Measurements from ENCODE around the gene EYA4. TPM values are rescaled to one million over a fixed set of nuclear protein-coding genes. Genes with fewer than 3 reads are reported as not detected.

Gene EYA4
- total RNA-seq, 1 donor from 2014 or later, result 0.78 TPM

GRCh38 chr6:133227344-133227743 lies 13.8 kb upstream of the EYA4 start:
- DNase-seq (ENCODE audit: extremely low spot score, unreplicated experiment), result no peak
- TF ChIP-seq CTCF (IDR thresholded peaks at IDR 0.05), result no peak
- Mint-ChIP-seq H3K27ac (ENCODE audit: unreplicated experiment) (no peak overlapping the region), H3K9me3 (ENCODE audit: unreplicated experiment) (no peaks in the 10 kb centered on the region), H3K4me1 (ENCODE audit: unreplicated experiment) (no peaks in the 10 kb centered on the region), H3K4me3 (ENCODE audit: unreplicated experiment) (no peak overlapping the region), H3K36me3 (ENCODE audit: unreplicated experiment) (no peaks in the 10 kb centered on the region), H3K27me3 (ENCODE audit: unreplicated experiment) (peaks cover 41% of the 10 kb centered on the region)

GRCh38 chr6:133230052-133230451 lies 11.1 kb upstream of the EYA4 start:
- no peaks in the 10 kb centered on the region for H3K9me3 Mint-ChIP-seq (ENCODE audit: unreplicated experiment)
- TF ChIP-seq CTCF (IDR thresholded peaks at IDR 0.05), result no peak
- H3K27me3 Mint-ChIP-seq (ENCODE audit: unreplicated experiment), result peaks cover 50% of the 10 kb centered on the region
- H3K27ac Mint-ChIP-seq (ENCODE audit: unreplicated experiment), result no peak overlapping the region
- H3K36me3 Mint-ChIP-seq (ENCODE audit: unreplicated experiment), result no peaks in the 10 kb centered on the region
- H3K4me1 Mint-ChIP-seq (ENCODE audit: unreplicated experiment), result no peaks in the 10 kb centered on the region
- no peak for DNase-seq (ENCODE audit: extremely low spot score, unreplicated experiment)
- no peak overlapping the region for H3K4me3 Mint-ChIP-seq (ENCODE audit: unreplicated experiment)

- TF ChIP-seq CTCF (IDR thresholded peaks at IDR 0.05), result no peak
- H3K4me3 Mint-ChIP-seq (ENCODE audit: unreplicated experiment), result no peak overlapping the region
- H3K27ac Mint-ChIP-seq (ENCODE audit: unreplicated experiment), result no peak overlapping the region
- peaks cover 2% of the 10 kb centered on the region for H3K4me1 Mint-ChIP-seq (ENCODE audit: unreplicated experiment)
- no peaks in the 10 kb centered on the region for H3K9me3 Mint-ChIP-seq (ENCODE audit: unreplicated experiment)
- H3K36me3 Mint-ChIP-seq (ENCODE audit: unreplicated experiment), result no peaks in the 10 kb centered on the region
- peaks cover 53% of the 10 kb centered on the region for H3K27me3 Mint-ChIP-seq (ENCODE audit: unreplicated experiment)
- no peak for DNase-seq (ENCODE audit: extremely low spot score, unreplicated experiment)
Measured at GRCh38 chr6:133235221-133235620, 5.9 kb upstream of the EYA4 start.

GRCh38 chr6:133236932-133237331 lies 4.2 kb upstream of the EYA4 start:
- peaks cover 52% of the 10 kb centered on the region for H3K27me3 Mint-ChIP-seq (ENCODE audit: unreplicated experiment)
- no peaks in the 10 kb centered on the region for H3K9me3 Mint-ChIP-seq (ENCODE audit: unreplicated experiment)
- no peak for DNase-seq (ENCODE audit: extremely low spot score, unreplicated experiment)
- H3K4me1 Mint-ChIP-seq (ENCODE audit: unreplicated experiment), result peaks cover 8% of the 10 kb centered on the region
- H3K27ac Mint-ChIP-seq (ENCODE audit: unreplicated experiment), result no peak overlapping the region
- no peak for TF ChIP-seq CTCF (IDR thresholded peaks at IDR 0.05)
- no peak overlapping the region for H3K4me3 Mint-ChIP-seq (ENCODE audit: unreplicated experiment)
- no peaks in the 10 kb centered on the region for H3K36me3 Mint-ChIP-seq (ENCODE audit: unreplicated experiment)

GRCh38 chr6:133240511-133241085 lies 559 bp upstream of the EYA4 start:
- DNase-seq (ENCODE audit: extremely low spot score, unreplicated experiment), result no peak
- peaks cover 76% of the 10 kb centered on the region for H3K27me3 Mint-ChIP-seq (ENCODE audit: unreplicated experiment)

More at GRCh38 chr6:133240511-133241085, 559 bp upstream of the EYA4 start:
- Mint-ChIP-seq H3K4me1 (ENCODE audit: unreplicated experiment) (peaks cover 17% of the 10 kb centered on the region), H3K36me3 (ENCODE audit: unreplicated experiment) (no peaks in the 10 kb centered on the region), H3K9me3 (ENCODE audit: unreplicated experiment) (no peaks in the 10 kb centered on the region), H3K4me3 (ENCODE audit: unreplicated experiment) (peak overlapping the region; percentile 73), H3K27ac (ENCODE audit: unreplicated experiment) (no peak overlapping the region)
- peak; percentile 18 for TF ChIP-seq CTCF (IDR thresholded peaks at IDR 0.05)
